Measurements from ENCODE around the gene APOO. TPM values are rescaled to one million over a fixed set of nuclear protein-coding genes. Genes with fewer than 3 reads are reported as not detected.

Gene APOO
- polyA plus RNA-seq (2012; ENCODE audit: low read depth, missing spikeins) = 24.8 TPM

- TF ChIP-seq POLR2AphosphoS5 (IDR thresholded peaks at IDR 0.05; ENCODE audit: low read depth, low read length) = no peak
- no peak for TF ChIP-seq SPI1 (IDR thresholded peaks at IDR 0.05; ENCODE audit: low read depth, low read length)
- no peak for TF ChIP-seq POLR2A (IDR thresholded peaks at IDR 0.05; ENCODE audit: low read depth, low read length)
- TF ChIP-seq TAF1 (IDR thresholded peaks at IDR 0.05; ENCODE audit: low read depth, low read length) = no peak; the same call in 1 of the 2 replicates
- no peak for TF ChIP-seq POU2F2 (IDR thresholded peaks at IDR 0.05; ENCODE audit: low read depth, low read length)
- TF ChIP-seq PAX5 (IDR thresholded peaks at IDR 0.05; ENCODE audit: insufficient read depth, low read length, severe bottlenecking) = no peak
- FAIRE-seq (peak; percentile 96), DNase-seq (ENCODE audit: insufficient read length, low spot score) (peak; percentile 64)
These were observed at the start of gene APOO, which contains the start of gene CXorf58 for GRCh38 chrX:23907498-23908218. APOO (minus strand) TSS chrX:23907938; CDS start chrX:23907702, 236 bp downstream. CXorf58 (plus strand) TSS chrX:23908006; CDS start chrX:23910303, 2,297 bp downstream.

- TF ChIP-seq POLR2AphosphoS5 (IDR thresholded peaks at IDR 0.05; ENCODE audit: low read depth, low read length) (no peak), POU2F2 (IDR thresholded peaks at IDR 0.05; ENCODE audit: low read depth, low read length) (no peak), SPI1 (IDR thresholded peaks at IDR 0.05; ENCODE audit: low read depth, low read length) (no peak), POLR2A (IDR thresholded peaks at IDR 0.05; ENCODE audit: low read depth, low read length) (no peak), PAX5 (IDR thresholded peaks at IDR 0.05; ENCODE audit: insufficient read depth, low read length, severe bottlenecking) (no peak), TAF1 (IDR thresholded peaks at IDR 0.05; ENCODE audit: low read depth, low read length) (no peak)
- DNase-seq (ENCODE audit: insufficient read length, low spot score) (no peak), FAIRE-seq (no peak)
These were observed 46.7 kb upstream of the APOO start for GRCh38 chrX:23954396-23954795.

- FAIRE-seq (no peak), DNase-seq (ENCODE audit: insufficient read length, low spot score) (no peak)
- TF ChIP-seq POU2F2 (IDR thresholded peaks at IDR 0.05; ENCODE audit: low read depth, low read length) (no peak), POLR2A (IDR thresholded peaks at IDR 0.05; ENCODE audit: low read depth, low read length) (no peak), SPI1 (IDR thresholded peaks at IDR 0.05; ENCODE audit: low read depth, low read length) (no peak), POLR2AphosphoS5 (IDR thresholded peaks at IDR 0.05; ENCODE audit: low read depth, low read length) (no peak), PAX5 (IDR thresholded peaks at IDR 0.05; ENCODE audit: insufficient read depth, low read length, severe bottlenecking) (no peak), TAF1 (IDR thresholded peaks at IDR 0.05; ENCODE audit: low read depth, low read length) (no peak)
These were observed 46.2 kb upstream of the APOO start for GRCh38 chrX:23953908-23954269.

- no peak for TF ChIP-seq POU2F2 (IDR thresholded peaks at IDR 0.05; ENCODE audit: low read depth, low read length)
- no peak for TF ChIP-seq TAF1 (IDR thresholded peaks at IDR 0.05; ENCODE audit: low read depth, low read length)
- TF ChIP-seq POLR2AphosphoS5 (IDR thresholded peaks at IDR 0.05; ENCODE audit: low read depth, low read length) = no peak
- no peak for TF ChIP-seq POLR2A (IDR thresholded peaks at IDR 0.05; ENCODE audit: low read depth, low read length)
- TF ChIP-seq SPI1 (IDR thresholded peaks at IDR 0.05; ENCODE audit: low read depth, low read length) = no peak
- no peak for TF ChIP-seq PAX5 (IDR thresholded peaks at IDR 0.05; ENCODE audit: insufficient read depth, low read length, severe bottlenecking)
- FAIRE-seq (peak; percentile 93), DNase-seq (ENCODE audit: insufficient read length, low spot score) (peak; percentile 25)
These were observed 45.5 kb upstream of the APOO start for GRCh38 chrX:23952984-23953907.

GRCh38 chrX:23952391-23952790 lies 44.7 kb upstream of the APOO start:
- FAIRE-seq = no peak
- TF ChIP-seq POLR2A (IDR thresholded peaks at IDR 0.05; ENCODE audit: low read depth, low read length) (no peak), POLR2AphosphoS5 (IDR thresholded peaks at IDR 0.05; ENCODE audit: low read depth, low read length) (no peak), POU2F2 (IDR thresholded peaks at IDR 0.05; ENCODE audit: low read depth, low read length) (no peak), TAF1 (IDR thresholded peaks at IDR 0.05; ENCODE audit: low read depth, low read length) (no peak), SPI1 (IDR thresholded peaks at IDR 0.05; ENCODE audit: low read depth, low read length) (no peak), PAX5 (IDR thresholded peaks at IDR 0.05; ENCODE audit: insufficient read depth, low read length, severe bottlenecking) (no peak)
- no peak for DNase-seq (ENCODE audit: insufficient read length, low spot score)

GRCh38 chrX:23945206-23945605 lies 37.5 kb upstream of the APOO start:
- FAIRE-seq (no peak), DNase-seq (ENCODE audit: insufficient read length, low spot score) (no peak)
- TF ChIP-seq POLR2A (IDR thresholded peaks at IDR 0.05; ENCODE audit: low read depth, low read length) (no peak), POU2F2 (IDR thresholded peaks at IDR 0.05; ENCODE audit: low read depth, low read length) (no peak), TAF1 (IDR thresholded peaks at IDR 0.05; ENCODE audit: low read depth, low read length) (no peak), POLR2AphosphoS5 (IDR thresholded peaks at IDR 0.05; ENCODE audit: low read depth, low read length) (no peak), PAX5 (IDR thresholded peaks at IDR 0.05; ENCODE audit: insufficient read depth, low read length, severe bottlenecking) (no peak), SPI1 (IDR thresholded peaks at IDR 0.05; ENCODE audit: low read depth, low read length) (no peak)

- TF ChIP-seq PAX5 (IDR thresholded peaks at IDR 0.05; ENCODE audit: insufficient read depth, low read length, severe bottlenecking) (no peak), TAF1 (IDR thresholded peaks at IDR 0.05; ENCODE audit: low read depth, low read length) (no peak), POLR2A (IDR thresholded peaks at IDR 0.05; ENCODE audit: low read depth, low read length) (no peak), POU2F2 (IDR thresholded peaks at IDR 0.05; ENCODE audit: low read depth, low read length) (no peak), SPI1 (IDR thresholded peaks at IDR 0.05; ENCODE audit: low read depth, low read length) (no peak), POLR2AphosphoS5 (IDR thresholded peaks at IDR 0.05; ENCODE audit: low read depth, low read length) (no peak)
- no peak for DNase-seq (ENCODE audit: insufficient read length, low spot score)
- no peak for FAIRE-seq
These were observed 36.5 kb upstream of the APOO start for GRCh38 chrX:23944234-23944633.

GRCh38 chrX:23939203-23939602 lies 31.5 kb upstream of the APOO start:
- no peak for FAIRE-seq
- no peak for TF ChIP-seq SPI1 (IDR thresholded peaks at IDR 0.05; ENCODE audit: low read depth, low read length)
- TF ChIP-seq PAX5 (IDR thresholded peaks at IDR 0.05; ENCODE audit: insufficient read depth, low read length, severe bottlenecking) = no peak
- TF ChIP-seq POU2F2 (IDR thresholded peaks at IDR 0.05; ENCODE audit: low read depth, low read length) = no peak
- no peak for TF ChIP-seq TAF1 (IDR thresholded peaks at IDR 0.05; ENCODE audit: low read depth, low read length)
- no peak for TF ChIP-seq POLR2AphosphoS5 (IDR thresholded peaks at IDR 0.05; ENCODE audit: low read depth, low read length)
- no peak for TF ChIP-seq POLR2A (IDR thresholded peaks at IDR 0.05; ENCODE audit: low read depth, low read length)

GRCh38 chrX:23938690-23939089 lies 31.0 kb upstream of the APOO start:
- no peak for FAIRE-seq
- DNase-seq (ENCODE audit: insufficient read length, low spot score) = no peak
- no peak for TF ChIP-seq POLR2AphosphoS5 (IDR thresholded peaks at IDR 0.05; ENCODE audit: low read depth, low read length)
- no peak for TF ChIP-seq POLR2A (IDR thresholded peaks at IDR 0.05; ENCODE audit: low read depth, low read length)
- TF ChIP-seq TAF1 (IDR thresholded peaks at IDR 0.05; ENCODE audit: low read depth, low read length) = no peak
- TF ChIP-seq POU2F2 (IDR thresholded peaks at IDR 0.05; ENCODE audit: low read depth, low read length) = no peak
- TF ChIP-seq SPI1 (IDR thresholded peaks at IDR 0.05; ENCODE audit: low read depth, low read length) = no peak
- TF ChIP-seq PAX5 (IDR thresholded peaks at IDR 0.05; ENCODE audit: insufficient read depth, low read length, severe bottlenecking) = no peak

More at GRCh38 chrX:23939203-23939602, 31.5 kb upstream of the APOO start:
- DNase-seq (ENCODE audit: insufficient read length, low spot score) = no peak
